T-cell (primary cell): ENCODE data around the gene RFX4. TPM values are rescaled to one million over a fixed set of nuclear protein-coding genes. Genes with fewer than 3 reads are reported as not detected.

Experiments
- ATAC-seq, 4 experiments: fragments of 200-7000 bp in 3 of 4; fragments of 150-1000 bp in 1 of 4; cut with Tn5 transposase; replicated peaks in 1 of 4; 1 replicate in 3 of 4; 2 replicates in 1 of 4; pipeline ENCODE4 v1.10.0; 2021; ENCODE audit warnings: moderate library complexity in 3 of 4, mild to moderate bottlenecking in 2 of 4, moderate number of reproducible peaks in 1 of 4
- CTCF ChIA-PET, 2 donors: fragments of 300-600 bp; sonication (Branson Sonifier 250); formaldehyde crosslinking; loops; one replicate each; lab custom pipeline; 2022; ENCODE audit warnings: antibody characterized with exemption in 2 of 2; lab: Charles Lee
- POLR2A ChIA-PET, 2 donors: fragments of 300-600 bp; sonication (Branson Sonifier 250); formaldehyde crosslinking; loops; one replicate each; lab custom pipeline; 2022; ENCODE audit warnings: antibody characterized with exemption in 2 of 2; lab: Charles Lee
- DNase-seq, 35 experiments: peaks; one replicate each; pipeline versions ENCODE4 v3.0.0 to v3.0.0-alpha.2; 2013 to 2023
- H3K27ac ChIP-seq: one replicate; pipeline ENCODE4 v1.5.1; 2013; ENCODE audit warnings: low read length
- H3K27me3 ChIP-seq, 2 experiments: replicated peaks in 1 of 2; 1 replicate in 1 of 2; 2 replicates in 1 of 2; pipeline versions ENCODE4 v1.6.1 to v1.7.0; 2013; ENCODE audit warnings: low read length in 1 of 2, mixed read lengths in 1 of 2; ENCODE audit not compliant: control insufficient read depth in 2 of 2, insufficient read depth in 2 of 2; ENCODE audit errors: extremely low read depth in 1 of 2
- H3K36me3 ChIP-seq, 2 donors: 1 replicate in 1 of 2; 2 replicates in 1 of 2; pipeline versions ENCODE4 v1.6.1 to v1.7.0; 2013; ENCODE audit warnings: low read length in 1 of 2; ENCODE audit not compliant: control insufficient read depth in 2 of 2, insufficient read depth in 1 of 2; ENCODE audit errors: extremely low read depth in 1 of 2
- H3K4me1 ChIP-seq, 2 experiments: 1 replicate in 1 of 2; 2 replicates in 1 of 2; pipeline versions ENCODE4 v1.6.1 to v1.7.0; 2013; ENCODE audit warnings: low read length in 2 of 2, mixed read lengths in 1 of 2; ENCODE audit not compliant: insufficient read depth in 2 of 2, control insufficient read depth in 1 of 2; ENCODE audit errors: extremely low read depth in 1 of 2
- H3K4me3 ChIP-seq, 2 donors: 1 replicate in 1 of 2; 2 replicates in 1 of 2; pipeline versions ENCODE4 v1.5.1 to v1.7.0; 2013; ENCODE audit warnings: mild to moderate bottlenecking in 2 of 2, low read length in 1 of 2, moderate library complexity in 1 of 2; ENCODE audit not compliant: control insufficient read depth in 1 of 2; ENCODE audit errors: extremely low read depth in 1 of 2
- H3K9me3 ChIP-seq: 2 replicates; pipeline ENCODE4 v1.7.0; 2013
- H3K27ac Mint-ChIP-seq, 2 donors: one replicate each; pipeline ENCODE4 v1.8.0; 2020 to 2021; ENCODE audit warnings: mild to moderate bottlenecking in 2 of 2, mixed read lengths in 2 of 2
- H3K27me3 Mint-ChIP-seq, 2 donors: one replicate each; pipeline ENCODE4 v1.8.0; 2021 to 2022; ENCODE audit warnings: mixed read lengths in 2 of 2
- H3K36me3 Mint-ChIP-seq: one replicate; pipeline ENCODE4 v1.8.0; 2021; ENCODE audit warnings: mixed read lengths
- H3K4me1 Mint-ChIP-seq, 3 donors: one replicate each; pipeline ENCODE4 v1.8.0; 2020 to 2022; ENCODE audit warnings: mixed read lengths in 3 of 3, mild to moderate bottlenecking in 1 of 3
- H3K4me3 Mint-ChIP-seq, 3 donors: one replicate each; pipeline ENCODE4 v1.8.0; 2020 to 2022; ENCODE audit warnings: mild to moderate bottlenecking in 3 of 3, mixed read lengths in 3 of 3, moderate library complexity in 3 of 3
- H3K9me3 Mint-ChIP-seq, 3 donors: one replicate each; pipeline ENCODE4 v1.8.0; 2020 to 2022; ENCODE audit warnings: mixed read lengths in 3 of 3
- WGBS: methylation state at CpG from one replicate; pipeline ENCODE4 v1.1.5; 2013; ENCODE audit warnings: missing lambda C conversion rate; ENCODE audit not compliant: insufficient coverage; 5-methylcytosine and 5-hydroxymethylcytosine counted together
- total RNA-seq, 35 experiments: library from RNA in 6 of 35; stranded (reverse) in 6 of 35; fragments of 120-200 nt in 1 of 35; gene quantifications; one replicate each; pipeline versions ENCODE4 v1.2.1 to v1.2.4 and lab custom pipeline; 2013 to 2026

Gene RFX4
- total RNA-seq, 5 donors from 2014 or later (not counting 1 experiment from before 2014, with no cell fraction given): not detected

GRCh38 chr12:106629797-106630659, 47.2 kb downstream of the RFX4 start:
- WGBS: 57% methylated on average over 7 of the region's 12 CpGs
- ATAC-seq: no peak
- Histone ChIP-seq H3K27ac (no peak overlapping the region), H3K4me1 (no peaks in the 10 kb centered on the region), H3K9me3 (no peaks in the 10 kb centered on the region), H3K4me3 (no peak overlapping the region), H3K36me3 (no peaks in the 10 kb centered on the region), H3K27me3 (no peaks in the 10 kb centered on the region)
- H3K9me3 Mint-ChIP-seq: no peaks in the 10 kb centered on the region
- H3K4me1 Mint-ChIP-seq: no peaks in the 10 kb centered on the region
- H3K27me3 Mint-ChIP-seq: peaks cover 7 to 9% of the 10 kb centered on the region in 2 donors
- no peak overlapping the region for H3K4me3 Mint-ChIP-seq
- CTCF ChIA-PET: no interaction called here
- no peak for DNase-seq
- H3K36me3 Mint-ChIP-seq: no peaks in the 10 kb centered on the region
- POLR2A ChIA-PET: no interaction called here
- H3K27ac Mint-ChIP-seq: no peak overlapping the region

GRCh38 chr12:106631150-106631549, 48.3 kb downstream of the RFX4 start:
- ChIA-PET POLR2A (no interaction called here), CTCF (no interaction called here)

GRCh38 chr12:106631797-106632196, 49.0 kb downstream of the RFX4 start:
- Mint-ChIP-seq H3K9me3 (no peaks in the 10 kb centered on the region), H3K27me3 (peaks cover 2 to 7% of the 10 kb centered on the region in 2 donors), H3K27ac (no peak overlapping the region), H3K4me3 (no peak overlapping the region), H3K36me3 (no peaks in the 10 kb centered on the region), H3K4me1 (no peaks in the 10 kb centered on the region)
- no peak overlapping the region for H3K4me3 ChIP-seq
- 17% methylated on average over 1 of the region's 2 CpGs for WGBS
- H3K9me3 ChIP-seq: no peaks in the 10 kb centered on the region
- no peaks in the 10 kb centered on the region for H3K36me3 ChIP-seq
- no peak for ATAC-seq
- H3K4me1 ChIP-seq: no peaks in the 10 kb centered on the region
- no peak overlapping the region for H3K27ac ChIP-seq
- no peaks in the 10 kb centered on the region for H3K27me3 ChIP-seq
- CTCF ChIA-PET: no interaction called here
- POLR2A ChIA-PET: no interaction called here
- no peak for DNase-seq

More at GRCh38 chr12:106631150-106631549, 48.3 kb downstream of the RFX4 start:
- Histone ChIP-seq H3K27me3 (no peaks in the 10 kb centered on the region), H3K9me3 (no peaks in the 10 kb centered on the region), H3K36me3 (no peaks in the 10 kb centered on the region), H3K4me1 (no peaks in the 10 kb centered on the region), H3K4me3 (no peak overlapping the region), H3K27ac (no peak overlapping the region)
- DNase-seq (no peak), ATAC-seq (no peak)
- H3K4me1 Mint-ChIP-seq: no peaks in the 10 kb centered on the region
- peaks cover 3 to 6% of the 10 kb centered on the region in 2 donors for H3K27me3 Mint-ChIP-seq
- no peaks in the 10 kb centered on the region for H3K36me3 Mint-ChIP-seq
- H3K9me3 Mint-ChIP-seq: no peaks in the 10 kb centered on the region
- WGBS: no CpG with 5 or more reads among the region's 3 CpGs
- H3K4me3 Mint-ChIP-seq: no peak overlapping the region
- no peak overlapping the region for H3K27ac Mint-ChIP-seq

- Mint-ChIP-seq H3K27me3 (peaks cover 2 to 5% of the 10 kb centered on the region in 2 donors), H3K27ac (no peak overlapping the region), H3K4me1 (no peaks in the 10 kb centered on the region), H3K9me3 (no peaks in the 10 kb centered on the region), H3K4me3 (no peak overlapping the region), H3K36me3 (no peaks in the 10 kb centered on the region)
- no peak for DNase-seq
- H3K27ac ChIP-seq: no peak overlapping the region
- no peak overlapping the region for H3K4me3 ChIP-seq
- CTCF ChIA-PET: interaction anchor here in 1 of 2 donors (0.6 kb wide), 1 partner anchor 103 kb away, joined by 14 read pairs; no protein-coding TSS in a partner anchor
- ATAC-seq: no peak
- POLR2A ChIA-PET: no interaction called here
- H3K27me3 ChIP-seq: no peaks in the 10 kb centered on the region
- no peaks in the 10 kb centered on the region for H3K9me3 ChIP-seq
- 82% methylated on average over 5 of the region's 7 CpGs for WGBS
- no peaks in the 10 kb centered on the region for H3K36me3 ChIP-seq
- H3K4me1 ChIP-seq: no peaks in the 10 kb centered on the region
Observed at GRCh38 chr12:106632797-106633450, 50.1 kb downstream of the RFX4 start.

GRCh38 chr12:106633451-106633823, 50.6 kb downstream of the RFX4 start:
- H3K4me1 ChIP-seq: no peaks in the 10 kb centered on the region
- Mint-ChIP-seq H3K36me3 (no peaks in the 10 kb centered on the region), H3K4me3 (no peak overlapping the region), H3K4me1 (no peaks in the 10 kb centered on the region), H3K27ac (no peak overlapping the region), H3K9me3 (no peaks in the 10 kb centered on the region), H3K27me3 (peaks cover 2 to 5% of the 10 kb centered on the region in 2 donors)
- WGBS: 100% methylated on average over 1 of the region's 1 CpG
- POLR2A ChIA-PET: no interaction called here
- no peak overlapping the region for H3K27ac ChIP-seq
- no peaks in the 10 kb centered on the region for H3K9me3 ChIP-seq
- H3K4me3 ChIP-seq: no peak overlapping the region
- CTCF ChIA-PET: interaction anchor here in 1 of 2 donors (0.6 kb wide), 1 partner anchor 104 kb away, joined by 14 read pairs; no protein-coding TSS in a partner anchor
- ATAC-seq (no peak), DNase-seq (no peak)
- H3K36me3 ChIP-seq: no peaks in the 10 kb centered on the region
- no peaks in the 10 kb centered on the region for H3K27me3 ChIP-seq

- Mint-ChIP-seq H3K4me1 (no peaks in the 10 kb centered on the region), H3K4me3 (no peak overlapping the region), H3K27me3 (peaks cover 2 to 5% of the 10 kb centered on the region in 2 donors), H3K27ac (no peak overlapping the region), H3K9me3 (no peaks in the 10 kb centered on the region), H3K36me3 (no peaks in the 10 kb centered on the region)
- no peak for ATAC-seq
- CTCF ChIA-PET: no interaction called here
- no peaks in the 10 kb centered on the region for H3K36me3 ChIP-seq
- WGBS: no CpG with 5 or more reads among the region's 7 CpGs
- H3K4me3 ChIP-seq: no peak overlapping the region
- no peak for DNase-seq
- no peak overlapping the region for H3K27ac ChIP-seq
- no peaks in the 10 kb centered on the region for H3K4me1 ChIP-seq
- POLR2A ChIA-PET: no interaction called here
- no peaks in the 10 kb centered on the region for H3K27me3 ChIP-seq
- H3K9me3 ChIP-seq: no peaks in the 10 kb centered on the region
Observed at GRCh38 chr12:106634206-106634605, 51.4 kb downstream of the RFX4 start.
